GM19043 (cell line): ENCODE data around the gene NOP9.
"Not testable (repeated sequence)": the region's sequence is repeated elsewhere in the genome, so short reads cannot be mapped to it uniquely, and the experiment has no call there.

ENCODE experiments used
- ATAC-seq: cut with Tn5 transposase; IDR thresholded peaks from one replicate; pipeline ENCODE4 v1.9.1; 2021; ENCODE audit warnings: low read depth; ENCODE audit not compliant: unreplicated experiment

NOP9 gene

DNA sequence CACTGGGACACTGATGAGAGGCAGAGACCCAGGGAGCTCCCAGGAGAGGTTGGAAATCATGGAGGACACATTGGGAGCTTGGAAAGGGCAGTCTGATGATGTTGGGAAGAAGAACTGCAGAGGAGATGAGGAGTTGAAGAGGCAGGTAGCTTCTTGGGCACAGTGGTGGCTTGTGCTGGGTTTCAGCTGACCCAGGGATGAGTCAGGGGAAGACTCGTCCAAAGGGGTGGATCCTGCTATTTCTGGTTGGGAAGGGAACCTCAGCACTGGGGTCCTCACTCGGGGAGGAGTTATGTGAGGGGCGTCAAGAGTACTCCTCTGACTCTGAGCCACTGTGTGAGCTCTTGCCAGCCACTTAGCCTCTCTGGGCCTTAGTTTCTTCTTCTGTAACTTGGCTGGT is 23.7 kb downstream of the NOP9 start:
- ATAC-seq: no peak

DNA sequence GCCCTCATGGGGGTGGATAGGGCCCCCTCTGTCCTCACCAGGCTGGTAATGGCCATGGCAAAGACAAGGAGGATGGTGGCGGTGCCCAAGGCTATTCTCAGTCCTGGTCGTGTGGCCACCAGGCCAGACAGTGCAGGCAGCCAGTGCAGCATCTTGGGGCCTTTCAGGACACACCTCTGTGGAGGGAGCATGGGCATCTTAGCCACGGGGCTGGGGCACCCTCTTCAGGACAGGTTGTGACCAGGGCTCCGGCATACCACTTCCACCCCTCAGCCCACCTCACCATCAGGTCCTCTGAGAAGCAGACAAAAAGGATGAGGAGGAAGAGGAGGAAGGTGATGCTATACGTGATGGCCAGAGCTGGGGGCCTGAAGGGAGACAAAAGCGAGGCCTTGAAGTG is 24.4 kb downstream of the NOP9 start:
- no peak for ATAC-seq

DNA sequence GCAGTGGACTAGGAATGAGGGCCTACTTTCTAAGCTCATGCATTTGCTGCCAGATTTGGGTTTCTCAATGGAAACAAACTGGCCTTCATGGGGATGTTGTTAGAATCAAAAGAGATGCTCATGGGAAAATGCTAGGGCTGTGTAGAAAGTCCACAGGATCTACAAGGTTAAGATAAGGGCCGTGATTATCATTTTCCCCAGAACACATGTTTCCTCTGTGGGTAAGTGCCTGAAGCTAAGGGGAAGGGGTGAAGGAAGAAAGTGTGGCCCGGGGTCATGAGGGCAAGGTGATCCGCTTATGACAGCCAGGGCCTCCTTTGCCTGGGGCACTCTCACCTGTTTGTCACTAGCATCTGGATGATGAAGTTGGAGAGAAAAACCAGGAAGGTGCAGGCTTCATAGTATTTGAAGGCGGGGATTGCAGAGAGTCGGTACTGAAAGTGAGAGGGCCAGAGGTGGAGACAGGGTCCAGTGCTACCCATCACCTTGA is 25.4 kb downstream of the NOP9 start:
- no peak for ATAC-seq

- no peak for ATAC-seq
These were observed 26.3 kb downstream of the NOP9 start for GRCh38 chr14:24325963-24326362.

DNA sequence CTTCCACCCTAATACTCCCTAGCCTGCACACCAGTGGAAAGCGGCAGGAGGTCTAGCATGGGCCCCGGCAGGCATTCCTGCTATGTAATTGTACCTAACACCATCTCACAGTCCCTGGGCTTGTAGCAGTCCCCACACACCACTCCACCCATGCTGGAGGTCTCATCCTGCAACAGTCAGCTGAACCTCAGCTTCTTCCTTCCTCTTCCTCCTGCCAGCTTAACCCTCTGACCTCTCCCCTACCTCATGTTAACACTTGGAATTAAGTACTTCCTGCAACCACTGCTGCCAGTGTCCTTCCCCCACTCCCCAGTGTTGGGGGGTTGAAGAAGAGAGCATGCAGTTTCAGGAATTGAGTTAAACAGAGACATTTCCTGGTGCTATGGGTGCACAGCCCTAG is 27.7 kb downstream of the NOP9 start:
- no peak for ATAC-seq

- not testable (repeated sequence) for ATAC-seq
These were observed 28.3 kb downstream of the NOP9 start for GRCh38 chr14:24327914-24328313.

DNA sequence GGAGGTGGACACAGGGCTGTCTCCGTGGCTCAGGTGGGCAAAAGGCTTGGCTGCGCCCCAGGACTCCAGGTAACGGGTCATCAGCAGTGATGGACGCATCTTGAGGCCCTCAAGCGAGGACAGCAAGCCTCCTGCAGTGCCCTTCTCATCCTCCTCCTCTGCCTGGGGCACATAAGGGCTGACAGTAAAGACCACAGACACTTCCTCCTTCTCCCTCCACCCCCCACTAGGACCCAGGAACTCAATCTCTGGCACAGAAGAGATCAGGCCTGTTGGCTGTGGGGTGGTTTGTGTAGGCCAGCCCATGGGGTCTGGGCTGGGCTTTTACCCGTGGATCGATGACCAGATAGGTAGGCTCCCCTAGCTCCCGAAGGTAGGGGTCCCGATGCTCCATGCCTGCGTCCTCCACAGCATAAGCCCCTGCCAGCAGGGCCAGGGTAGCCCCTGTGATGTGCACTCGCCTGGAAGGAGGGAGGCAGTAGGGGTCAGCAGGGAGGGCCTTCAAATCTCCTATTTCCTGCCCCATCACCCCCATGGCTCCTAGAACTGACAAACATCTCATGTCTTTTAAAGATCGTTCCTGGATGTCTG is 29.5 kb downstream of the NOP9 start:
- ATAC-seq: no peak

DNA sequence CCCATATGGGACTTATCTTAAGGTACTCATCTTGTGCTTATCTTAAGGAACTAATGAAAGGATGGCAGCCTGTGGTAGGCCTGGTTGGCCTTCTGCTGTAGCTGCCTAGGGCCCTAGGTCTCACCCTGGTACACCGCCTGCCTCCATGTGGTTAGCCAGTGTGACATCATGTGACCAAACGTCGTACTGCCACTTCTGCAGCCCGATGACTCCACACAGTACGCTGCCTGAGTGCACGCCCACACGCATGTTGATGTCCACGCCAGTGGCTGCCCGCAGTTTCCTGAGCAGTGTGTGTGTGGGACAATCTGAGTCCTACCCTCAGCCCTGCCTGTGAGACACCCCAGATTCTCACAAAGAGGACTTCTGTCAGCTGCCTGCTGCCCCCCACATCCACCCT is 30.1 kb downstream of the NOP9 start:
- ATAC-seq: no peak

GRCh38 chr14:24330973-24331674 is 31.5 kb downstream of the NOP9 start:
- ATAC-seq: no peak

DNA sequence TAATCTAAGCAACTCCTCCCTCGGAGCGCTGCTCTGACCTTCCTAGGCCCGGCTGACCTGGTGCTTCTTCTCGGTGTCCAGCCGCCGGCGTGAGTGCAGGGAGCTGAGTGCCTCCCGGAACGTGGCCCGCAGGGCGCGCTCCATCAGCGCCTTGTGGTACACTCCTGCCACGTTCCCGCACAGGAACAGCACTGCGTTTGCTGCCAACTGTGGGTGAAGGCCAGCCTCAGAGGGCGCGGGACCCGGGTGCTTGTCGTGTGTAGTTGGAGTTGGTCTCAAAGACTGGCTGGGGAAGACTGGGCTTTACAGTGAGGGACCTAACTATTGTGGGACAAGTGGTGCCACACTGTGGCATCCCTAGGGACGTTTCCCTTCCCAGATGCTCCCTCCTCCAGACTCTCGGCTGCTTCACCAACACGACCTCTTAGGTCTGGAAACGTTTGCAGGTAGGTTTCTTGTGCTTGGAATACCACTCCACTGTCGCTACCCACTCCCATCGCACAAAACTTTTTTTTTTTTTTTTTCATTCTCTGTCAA is 32.1 kb downstream of the NOP9 start:
- no peak for ATAC-seq

DNA sequence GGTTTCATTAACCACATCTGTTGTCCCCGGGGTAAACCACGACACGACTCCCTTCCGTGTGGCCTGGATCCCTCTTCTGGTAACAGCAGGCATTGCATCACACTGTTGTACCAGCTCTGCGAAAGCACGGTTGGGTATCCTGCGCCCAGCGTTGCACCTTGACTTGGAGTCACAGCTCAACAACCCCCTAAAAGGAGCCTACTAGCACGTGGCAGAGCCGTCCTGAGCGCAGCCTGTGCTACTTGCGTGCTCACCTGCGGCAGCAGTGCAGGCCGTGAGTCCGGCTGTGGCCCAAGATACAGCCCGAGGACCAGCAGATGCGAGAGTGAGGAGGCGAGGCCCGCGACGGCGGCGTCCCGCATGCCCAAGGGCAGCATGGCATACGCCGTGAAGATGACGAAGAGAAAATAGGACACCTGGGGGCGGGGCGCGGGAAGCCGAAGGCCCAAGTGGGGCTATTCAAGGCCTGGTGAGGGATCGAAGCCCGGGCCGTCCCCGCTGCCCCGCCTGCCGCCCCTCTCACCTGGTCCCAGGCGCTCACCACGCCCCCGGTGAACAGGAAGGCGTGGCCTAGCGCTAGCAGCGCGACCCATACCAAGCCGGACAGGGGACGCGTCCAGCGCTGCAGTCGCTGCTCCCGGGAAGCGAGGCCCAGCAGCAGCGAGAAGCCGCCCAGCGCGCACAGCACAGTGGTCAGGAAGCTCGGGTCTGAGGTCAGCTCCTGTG is 32.8 kb downstream of the NOP9 start:
- ATAC-seq: peak; percentile 67

DNA sequence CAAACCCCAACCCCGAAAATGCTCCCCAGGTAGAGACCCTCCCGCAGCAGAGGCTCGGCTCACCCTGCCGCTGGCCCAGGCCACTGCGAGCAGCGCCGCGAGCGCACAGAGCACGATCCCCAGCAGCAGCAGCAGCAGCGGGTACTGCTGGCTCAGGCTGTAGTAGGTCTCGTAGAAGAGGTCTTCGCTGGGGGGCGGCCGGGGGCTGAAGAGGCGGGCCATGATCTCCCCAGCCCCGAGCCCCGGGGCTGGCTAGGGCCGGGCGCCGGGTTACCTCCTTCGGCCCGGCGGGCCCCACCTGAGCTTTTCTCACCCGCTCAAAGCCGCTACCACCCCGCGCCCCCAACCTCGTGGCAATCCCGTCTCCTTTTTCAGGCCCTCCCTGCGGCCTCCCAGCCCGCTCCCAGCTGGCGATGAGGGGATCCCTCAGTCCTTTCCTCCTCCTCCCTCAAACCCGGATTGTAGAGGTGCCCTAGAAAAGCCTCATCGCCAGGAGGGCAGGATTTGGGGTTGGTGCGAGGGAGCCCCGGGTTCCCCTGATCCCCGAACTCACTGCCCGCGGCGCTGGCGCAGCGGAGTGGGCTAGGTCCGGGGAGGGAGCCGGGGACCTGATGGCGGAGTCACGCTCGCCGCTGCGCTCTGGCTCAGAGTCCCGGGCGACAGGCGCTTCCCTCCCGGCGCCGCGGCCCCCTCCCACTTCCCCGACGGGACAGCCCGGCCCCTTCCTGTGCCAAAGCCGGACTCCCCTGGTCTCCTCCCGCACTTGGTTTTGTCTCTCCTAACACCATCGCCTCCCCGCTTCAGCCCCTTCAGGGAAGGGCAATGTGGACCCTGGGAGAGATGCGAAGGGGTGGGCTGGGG is 35.0 kb downstream of the NOP9 start, which contains the start of gene ADCY4:
Gene ADCY4 (minus strand): TSS at position 641 of the 861 bp plus-strand sequence. CDS start 419 bp downstream, at position 222.
- no peak for ATAC-seq

GRCh38 chr14:24335461-24336171 is 36.0 kb downstream of the NOP9 start:
- ATAC-seq: no peak

- no peak for ATAC-seq
These were observed 37.6 kb downstream of the NOP9 start for GRCh38 chr14:24337144-24337823.

GRCh38 chr14:24337824-24338175 is 38.1 kb downstream of the NOP9 start:
- ATAC-seq: no peak

DNA sequence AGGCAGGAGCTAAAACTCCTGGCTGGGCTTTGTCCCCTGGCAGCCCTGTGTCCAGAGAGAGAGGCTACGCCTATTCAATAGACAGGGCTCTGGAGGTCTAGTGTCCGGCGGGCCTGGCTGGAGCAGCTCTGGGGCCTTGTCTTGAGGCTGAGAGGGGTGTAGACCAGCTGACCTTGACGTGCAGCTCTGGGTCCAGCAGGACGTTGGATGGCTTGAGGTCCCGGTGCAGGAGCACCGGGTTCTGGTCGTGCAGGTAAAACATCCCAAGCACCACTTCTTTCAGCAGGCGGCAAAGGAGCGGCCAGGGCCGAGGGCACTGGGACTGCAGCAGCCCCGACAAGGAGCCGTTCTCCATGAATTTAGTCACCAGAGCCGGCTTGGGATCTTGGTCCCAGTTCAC is 39.2 kb downstream of the NOP9 start:
- ATAC-seq: no peak

DNA sequence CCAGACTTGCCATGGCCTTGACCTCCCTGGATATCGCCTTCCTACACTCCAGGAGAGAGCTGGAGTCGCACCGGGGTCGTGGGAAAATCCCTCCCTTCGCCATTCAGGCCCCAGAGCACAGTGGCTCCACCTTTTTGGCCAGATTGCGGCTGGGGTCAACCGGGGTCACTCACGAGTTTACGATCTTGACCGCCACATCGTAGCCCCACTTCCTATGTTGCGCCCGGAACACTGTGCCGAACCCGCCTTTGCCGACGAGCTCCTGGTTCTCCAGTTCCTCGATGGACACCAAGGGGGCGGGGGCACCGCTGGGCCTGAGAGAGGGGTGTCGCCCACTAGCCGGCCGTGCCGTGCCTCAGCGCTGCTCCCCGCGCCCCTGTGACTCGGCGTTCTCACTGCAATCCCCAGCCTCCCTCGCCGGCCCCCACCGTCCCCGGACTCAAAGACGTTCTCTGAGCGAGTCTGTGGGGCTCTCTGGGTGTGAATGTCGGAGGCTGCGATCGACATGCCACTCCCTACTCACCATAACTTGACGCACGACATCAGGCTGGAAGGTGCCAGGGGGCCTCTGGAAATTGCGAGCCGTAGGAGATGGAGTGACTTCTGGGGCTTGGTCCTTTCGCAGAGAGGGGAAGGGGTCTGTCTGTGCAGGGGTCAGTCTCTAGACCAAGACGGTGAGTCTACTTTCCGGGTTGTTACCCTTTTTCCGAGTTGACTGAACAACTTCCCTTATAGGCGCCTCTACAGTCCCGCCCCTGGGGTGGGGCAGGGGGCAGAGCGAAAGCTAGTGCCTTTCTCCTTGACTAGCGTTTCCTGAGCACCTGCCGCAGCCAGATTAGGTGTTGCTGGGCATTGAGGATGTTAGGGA is 39.9 kb downstream of the NOP9 start, which contains the start of gene RIPK3:
Gene RIPK3 (minus strand): TSS at position 708 of the 868 bp plus-strand sequence. CDS start 165 bp downstream, at position 543.
- peak; percentile 85 for ATAC-seq

GRCh38 chr14:24340606-24341005 is 41.0 kb downstream of the NOP9 start:
- no peak for ATAC-seq
